IPS-15b (cell line): Measurements from ENCODE around the gene REL.

ENCODE experiments used
- H3K27me3 ChIP-seq: one replicate; pipeline ENCODE4 v1.6.1; 2013; ENCODE audit warnings: low read length; ENCODE audit not compliant: control insufficient read depth, insufficient read depth
- H3K36me3 ChIP-seq: one replicate; pipeline ENCODE4 v1.6.1; 2013; ENCODE audit warnings: low read length; ENCODE audit not compliant: control insufficient read depth, insufficient read depth
- H3K4me1 ChIP-seq: one replicate; pipeline ENCODE4 v1.6.1; 2013; ENCODE audit warnings: mild to moderate bottlenecking, low read length; ENCODE audit not compliant: control insufficient read depth, insufficient read depth
- H3K4me3 ChIP-seq: one replicate; pipeline ENCODE4 v1.5.1; 2013; ENCODE audit warnings: low read depth, low read length
- H3K9ac ChIP-seq: one replicate; pipeline ENCODE4 v1.6.1; 2013; ENCODE audit warnings: low read depth, mild to moderate bottlenecking, low read length
- H3K9me3 ChIP-seq: one replicate; pipeline ENCODE4 v1.6.1; 2013; ENCODE audit warnings: mild to moderate bottlenecking, low read length; ENCODE audit not compliant: control insufficient read depth, insufficient read depth

Gene REL

GRCh38 chr2:60958800-60959199, 77.4 kb downstream of the REL start:
- Histone ChIP-seq H3K9me3 (no peaks in the 10 kb centered on the region), H3K36me3 (no peaks in the 10 kb centered on the region), H3K27me3 (no peaks in the 10 kb centered on the region), H3K4me3 (no peak overlapping the region), H3K4me1 (no peaks in the 10 kb centered on the region), H3K9ac (no peak overlapping the region)

GRCh38 chr2:60959501-60959900, 78.1 kb downstream of the REL start:
- Histone ChIP-seq H3K27me3 (no peaks in the 10 kb centered on the region), H3K4me1 (no peaks in the 10 kb centered on the region), H3K9me3 (no peaks in the 10 kb centered on the region), H3K9ac (no peak overlapping the region), H3K36me3 (no peaks in the 10 kb centered on the region), H3K4me3 (no peak overlapping the region)

GRCh38 chr2:60960706-60961105, 79.3 kb downstream of the REL start:
- Histone ChIP-seq H3K4me3 (no peak overlapping the region), H3K4me1 (no peaks in the 10 kb centered on the region), H3K9me3 (no peaks in the 10 kb centered on the region), H3K9ac (no peak overlapping the region), H3K27me3 (no peaks in the 10 kb centered on the region), H3K36me3 (no peaks in the 10 kb centered on the region)

- Histone ChIP-seq H3K36me3 (no peaks in the 10 kb centered on the region), H3K4me1 (no peaks in the 10 kb centered on the region), H3K4me3 (no peak overlapping the region), H3K9ac (no peak overlapping the region), H3K9me3 (no peaks in the 10 kb centered on the region), H3K27me3 (no peaks in the 10 kb centered on the region)
Observed at GRCh38 chr2:60961457-60961856, 80.1 kb downstream of the REL start.

- no peak overlapping the region for H3K9ac ChIP-seq
- no peaks in the 10 kb centered on the region for H3K36me3 ChIP-seq
- H3K9me3 ChIP-seq = no peaks in the 10 kb centered on the region
- no peaks in the 10 kb centered on the region for H3K27me3 ChIP-seq
- no peak overlapping the region for H3K4me3 ChIP-seq
- no peaks in the 10 kb centered on the region for H3K4me1 ChIP-seq
Observed at GRCh38 chr2:60962528-60962927, 81.2 kb downstream of the REL start.

GRCh38 chr2:60963190-60963589, 81.8 kb downstream of the REL start:
- H3K4me3 ChIP-seq = no peak overlapping the region
- no peaks in the 10 kb centered on the region for H3K9me3 ChIP-seq
- no peak overlapping the region for H3K9ac ChIP-seq
- no peaks in the 10 kb centered on the region for H3K4me1 ChIP-seq
- no peaks in the 10 kb centered on the region for H3K36me3 ChIP-seq
- H3K27me3 ChIP-seq = no peaks in the 10 kb centered on the region

- H3K9ac ChIP-seq = no peak overlapping the region
- H3K27me3 ChIP-seq = no peaks in the 10 kb centered on the region
- no peaks in the 10 kb centered on the region for H3K36me3 ChIP-seq
- no peaks in the 10 kb centered on the region for H3K9me3 ChIP-seq
- no peaks in the 10 kb centered on the region for H3K4me1 ChIP-seq
- no peak overlapping the region for H3K4me3 ChIP-seq
Observed at GRCh38 chr2:60964651-60965498, 83.5 kb downstream of the REL start.

GRCh38 chr2:60965499-60965785, 84.1 kb downstream of the REL start:
- no peaks in the 10 kb centered on the region for H3K9me3 ChIP-seq

GRCh38 chr2:60966507-60967405, 85.4 kb downstream of the REL start:
- Histone ChIP-seq H3K9ac (no peak overlapping the region), H3K4me1 (no peaks in the 10 kb centered on the region), H3K9me3 (no peaks in the 10 kb centered on the region), H3K36me3 (no peaks in the 10 kb centered on the region), H3K4me3 (no peak overlapping the region), H3K27me3 (no peaks in the 10 kb centered on the region)

More at GRCh38 chr2:60965499-60965785, 84.1 kb downstream of the REL start:
- Histone ChIP-seq H3K4me1 (no peaks in the 10 kb centered on the region), H3K36me3 (no peaks in the 10 kb centered on the region), H3K9ac (no peak overlapping the region), H3K4me3 (no peak overlapping the region), H3K27me3 (no peaks in the 10 kb centered on the region)

- no peaks in the 10 kb centered on the region for H3K9me3 ChIP-seq
- no peaks in the 10 kb centered on the region for H3K4me1 ChIP-seq
- H3K4me3 ChIP-seq = no peak overlapping the region
- no peaks in the 10 kb centered on the region for H3K36me3 ChIP-seq
- no peaks in the 10 kb centered on the region for H3K27me3 ChIP-seq
- H3K9ac ChIP-seq = no peak overlapping the region
Observed at GRCh38 chr2:60972889-60973656, 91.7 kb downstream of the REL start.

GRCh38 chr2:60973705-60974104, 92.3 kb downstream of the REL start:
- Histone ChIP-seq H3K4me1 (no peaks in the 10 kb centered on the region), H3K36me3 (no peaks in the 10 kb centered on the region), H3K9me3 (no peaks in the 10 kb centered on the region), H3K27me3 (no peaks in the 10 kb centered on the region), H3K9ac (no peak overlapping the region), H3K4me3 (no peak overlapping the region)
